Measurements from ENCODE around the gene SDR9C7.

- TF ChIP-seq, protein P1, sequence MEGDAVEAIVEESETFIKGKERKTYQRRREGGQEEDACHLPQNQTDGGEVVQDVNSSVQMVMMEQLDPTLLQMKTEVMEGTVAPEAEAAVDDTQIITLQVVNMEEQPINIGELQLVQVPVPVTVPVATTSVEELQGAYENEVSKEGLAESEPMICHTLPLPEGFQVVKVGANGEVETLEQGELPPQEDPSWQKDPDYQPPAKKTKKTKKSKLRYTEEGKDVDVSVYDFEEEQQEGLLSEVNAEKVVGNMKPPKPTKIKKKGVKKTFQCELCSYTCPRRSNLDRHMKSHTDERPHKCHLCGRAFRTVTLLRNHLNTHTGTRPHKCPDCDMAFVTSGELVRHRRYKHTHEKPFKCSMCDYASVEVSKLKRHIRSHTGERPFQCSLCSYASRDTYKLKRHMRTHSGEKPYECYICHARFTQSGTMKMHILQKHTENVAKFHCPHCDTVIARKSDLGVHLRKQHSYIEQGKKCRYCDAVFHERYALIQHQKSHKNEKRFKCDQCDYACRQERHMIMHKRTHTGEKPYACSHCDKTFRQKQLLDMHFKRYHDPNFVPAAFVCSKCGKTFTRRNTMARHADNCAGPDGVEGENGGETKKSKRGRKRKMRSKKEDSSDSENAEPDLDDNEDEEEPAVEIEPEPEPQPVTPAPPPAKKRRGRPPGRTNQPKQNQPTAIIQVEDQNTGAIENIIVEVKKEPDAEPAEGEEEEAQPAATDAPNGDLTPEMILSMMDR (IDR thresholded peaks at IDR 0.05), result no peak
- no peak for TF ChIP-seq POLR2A (IDR thresholded peaks at IDR 0.05)
- TF ChIP-seq EP300 (IDR thresholded peaks at IDR 0.05), result no peak
Observed at GRCh38 chr12:56955631-56956256, 21.5 kb upstream of the SDR9C7 start.
